Measurements from ENCODE around the gene SOX5.

The SOX5 gene

GRCh38 chr12:23895792-23896218 lies 53.7 kb downstream of the SOX5 start:
- peak in 1 of 2 donors; percentile 46 for DNase-seq (ENCODE audit: low read depth in 2 of 2)
- no peak for TF ChIP-seq CTCF (IDR thresholded peaks at IDR 0.05; ENCODE audit: low read depth, low read length)
- no peak overlapping the region for H3K4me3 ChIP-seq (replicated peaks in 1 of 2; ENCODE audit: low read depth in 2 of 2, low read length in 2 of 2)

- TF ChIP-seq CTCF (IDR thresholded peaks at IDR 0.05; ENCODE audit: low read depth, low read length) = no peak
Measured at GRCh38 chr12:23893611-23894010, 55.9 kb downstream of the SOX5 start.

GRCh38 chr12:23891115-23891514 lies 58.4 kb downstream of the SOX5 start:
- no peak overlapping the region for H3K4me3 ChIP-seq (replicated peaks in 1 of 2; ENCODE audit: low read depth in 2 of 2, low read length in 2 of 2)
- DNase-seq (ENCODE audit: low read depth in 2 of 2) = no peak
- no peak for TF ChIP-seq CTCF (IDR thresholded peaks at IDR 0.05; ENCODE audit: low read depth, low read length)

More at GRCh38 chr12:23893611-23894010, 55.9 kb downstream of the SOX5 start:
- DNase-seq (ENCODE audit: low read depth in 2 of 2) = peak; percentile 2 to 53
- no peak overlapping the region for H3K4me3 ChIP-seq (replicated peaks in 1 of 2; ENCODE audit: low read depth in 2 of 2, low read length in 2 of 2)

GRCh38 chr12:23889069-23889440 lies 60.4 kb downstream of the SOX5 start:
- no peak for DNase-seq (ENCODE audit: low read depth in 2 of 2)
- no peak for TF ChIP-seq CTCF (IDR thresholded peaks at IDR 0.05; ENCODE audit: low read depth, low read length)
- H3K4me3 ChIP-seq (replicated peaks in 1 of 2; ENCODE audit: low read depth in 2 of 2, low read length in 2 of 2) = no peak overlapping the region

GRCh38 chr12:23888396-23889068 lies 60.9 kb downstream of the SOX5 start:
- DNase-seq (ENCODE audit: low read depth in 2 of 2) = peak in 1 of 2 donors; percentile 5
- TF ChIP-seq CTCF (IDR thresholded peaks at IDR 0.05; ENCODE audit: low read depth, low read length) = no peak
- H3K4me3 ChIP-seq (replicated peaks in 1 of 2; ENCODE audit: low read depth in 2 of 2, low read length in 2 of 2) = no peak overlapping the region

- no peak for TF ChIP-seq CTCF (IDR thresholded peaks at IDR 0.05; ENCODE audit: low read depth, low read length)
- H3K4me3 ChIP-seq (replicated peaks in 1 of 2; ENCODE audit: low read depth in 2 of 2, low read length in 2 of 2) = no peak overlapping the region
- peak; percentile 16 to 27 for DNase-seq (ENCODE audit: low read depth in 2 of 2)
Measured at GRCh38 chr12:23887055-23887835, 62.2 kb downstream of the SOX5 start.
